Left forelimb (tissue), 1 donor: ENCODE results near the gene LMF1.
"Not testable (repeated sequence)": the region's sequence is repeated elsewhere in the genome, so short reads cannot be mapped to it uniquely, and the experiment has no call there.

Experiments used
- DNase-seq: peaks from one replicate; pipeline ENCODE4 v3.0.0-alpha.2; 2018; ENCODE audit warnings: low spot score

LMF1 gene

DNA sequence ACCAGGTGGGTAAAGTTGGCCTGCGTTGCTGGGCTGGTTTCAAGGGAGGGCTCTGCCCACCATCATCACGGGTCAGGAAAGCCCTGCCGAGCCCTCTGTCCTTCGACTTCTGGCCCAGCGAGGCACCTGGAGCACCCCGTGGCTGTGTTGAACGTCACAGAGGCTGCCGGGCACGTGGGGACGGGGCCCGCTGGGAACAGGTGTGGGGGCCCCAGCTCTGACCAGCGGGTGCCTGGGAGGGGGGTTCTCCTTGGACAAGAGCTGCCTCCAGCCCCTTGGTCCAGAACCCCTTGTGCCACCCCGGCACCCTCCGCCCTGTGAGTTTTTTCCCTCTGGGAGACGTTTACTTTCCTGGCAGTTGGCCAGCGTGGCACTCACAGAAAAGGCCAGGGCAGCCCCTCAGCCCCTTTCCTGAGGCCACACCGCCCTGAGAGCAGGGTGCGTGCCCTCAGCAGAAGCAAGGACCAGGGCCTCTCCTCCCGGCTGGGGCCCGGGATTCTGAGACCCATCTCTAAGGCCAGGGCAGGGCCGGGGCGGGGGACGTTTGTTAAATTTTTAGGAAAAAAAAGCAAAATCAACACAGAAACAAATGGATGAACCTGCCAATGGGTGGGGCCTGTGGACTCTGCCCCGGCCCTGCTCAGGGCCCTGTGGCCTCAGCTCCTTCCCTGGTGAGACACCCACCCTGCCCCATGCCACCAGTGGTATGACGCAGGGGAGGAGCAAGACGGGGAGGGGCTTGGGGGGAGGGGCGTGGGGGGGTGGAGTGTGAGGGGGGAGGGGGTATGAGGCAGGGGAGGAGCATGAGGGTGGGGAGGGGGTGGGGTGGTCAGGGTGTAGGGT is 139.0 kb downstream of the LMF1 start:
- no peak for DNase-seq

GRCh38 chr16:830871-831570 is 139.8 kb downstream of the LMF1 start:
- no peak for DNase-seq

DNA sequence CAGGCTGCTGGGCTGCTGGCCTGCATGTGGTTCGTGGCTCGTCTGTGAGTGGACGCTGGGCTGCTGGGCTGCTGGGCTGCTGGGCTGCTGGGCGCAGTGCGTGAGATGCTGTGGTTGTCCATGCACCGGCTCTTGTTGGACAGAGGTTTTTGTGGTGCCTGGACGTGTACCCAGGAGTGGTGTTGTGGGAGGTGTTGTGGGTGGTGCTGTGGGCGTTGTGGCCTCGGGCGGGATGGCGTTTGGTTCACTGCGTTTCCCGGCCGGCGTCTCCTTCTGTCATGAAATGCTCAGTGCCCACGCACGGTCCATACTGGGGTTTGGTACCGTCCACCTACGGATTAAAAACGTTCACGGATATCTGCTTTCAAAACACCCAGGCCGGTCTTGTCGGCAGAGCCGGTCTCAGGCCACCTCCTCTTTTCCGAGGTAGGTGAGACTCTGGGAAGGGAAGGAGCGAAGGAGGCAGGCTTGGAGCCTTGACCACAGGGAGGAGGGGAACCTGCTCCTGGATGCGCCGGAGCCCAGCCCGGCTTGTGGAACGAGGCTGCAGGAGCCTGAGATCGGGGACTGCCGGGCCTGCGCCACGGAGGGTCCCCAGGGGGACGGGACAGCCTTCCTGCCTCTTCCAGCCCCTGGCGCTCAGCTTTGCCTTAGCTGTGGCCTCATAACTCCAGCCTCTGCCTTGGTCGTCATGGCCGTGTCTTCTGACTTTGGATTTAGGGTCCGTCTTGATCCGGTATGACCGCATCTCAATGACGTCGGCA is 140.5 kb downstream of the LMF1 start:
- DNase-seq, result no peak

DNA sequence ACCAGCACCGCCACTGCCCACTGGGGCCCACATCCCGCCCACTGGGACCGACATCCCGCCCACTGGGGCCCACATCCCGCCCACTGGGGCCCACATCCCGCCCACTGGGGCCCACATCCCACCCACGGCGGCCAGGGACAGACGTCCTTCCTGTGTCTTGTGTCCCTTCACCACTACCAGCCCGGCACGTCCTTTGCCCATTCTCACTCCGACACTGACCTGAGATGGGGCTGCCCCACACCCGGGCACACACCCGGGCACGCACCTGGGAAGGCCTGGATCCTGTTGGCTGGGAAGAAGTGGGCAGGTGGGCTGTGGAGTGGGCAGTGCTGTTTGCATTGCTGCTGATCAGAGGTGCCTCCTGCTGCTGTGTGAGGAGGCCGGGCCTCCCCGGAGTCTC is 141.9 kb downstream of the LMF1 start:
- no peak for DNase-seq

DNA sequence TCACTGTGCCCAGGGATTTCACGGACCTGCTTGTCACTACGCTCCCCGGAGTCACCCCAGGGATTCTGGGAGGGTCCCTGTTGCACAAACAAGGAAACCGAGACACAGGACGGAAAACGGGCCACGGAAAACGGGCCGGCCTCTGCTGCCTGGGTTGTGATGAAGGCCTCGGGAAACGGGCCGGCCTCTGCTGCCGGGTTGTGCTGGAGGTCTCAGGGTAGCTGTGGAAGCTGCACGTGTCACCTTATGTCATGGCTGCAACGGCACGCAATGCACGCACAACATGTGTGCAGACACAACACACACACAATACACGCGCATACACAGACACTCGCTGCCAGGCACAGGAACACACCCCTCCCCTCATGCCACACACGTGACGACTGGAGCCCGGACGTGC is 143.3 kb downstream of the LMF1 start:
- DNase-seq, result no peak

DNA sequence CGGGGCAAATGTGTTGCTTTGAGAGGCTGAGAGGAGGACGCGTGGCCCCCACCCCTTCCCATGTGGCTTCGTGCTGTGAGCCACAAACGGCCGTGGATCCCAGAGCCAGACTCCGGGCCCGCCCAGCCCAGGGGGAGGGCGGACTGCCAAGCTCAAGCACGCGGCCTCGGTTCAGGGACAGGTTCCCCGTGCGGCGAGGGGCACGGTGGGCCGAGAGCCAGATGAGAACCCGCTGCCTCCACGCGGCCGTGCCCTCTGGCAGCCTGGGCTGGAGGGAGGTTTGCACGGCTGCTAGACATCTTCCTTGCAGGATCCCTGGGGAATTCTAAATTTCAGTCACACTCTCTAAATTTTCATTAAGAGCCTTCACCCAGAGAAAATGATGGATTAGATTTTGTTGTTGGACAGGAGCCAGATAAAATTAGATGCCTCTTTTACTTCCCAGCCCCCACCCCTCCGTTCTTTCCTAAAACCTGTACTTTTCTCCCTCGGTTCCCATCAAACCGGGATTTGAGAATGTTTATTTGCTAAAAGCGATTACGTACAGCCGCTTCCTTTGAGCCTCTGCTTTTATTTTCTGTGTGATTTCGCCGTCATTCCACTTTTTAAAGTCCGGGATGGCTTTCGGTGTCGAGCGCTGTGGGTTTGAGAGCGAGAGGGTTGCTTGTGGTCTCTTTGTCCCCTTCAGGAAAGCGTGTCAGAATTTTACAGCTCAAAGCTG is 145.3 kb downstream of the LMF1 start:
- peak; percentile 83 for DNase-seq

- no peak for DNase-seq
Measured at GRCh38 chr16:824601-825000, 146.2 kb downstream of the LMF1 start.

DNA sequence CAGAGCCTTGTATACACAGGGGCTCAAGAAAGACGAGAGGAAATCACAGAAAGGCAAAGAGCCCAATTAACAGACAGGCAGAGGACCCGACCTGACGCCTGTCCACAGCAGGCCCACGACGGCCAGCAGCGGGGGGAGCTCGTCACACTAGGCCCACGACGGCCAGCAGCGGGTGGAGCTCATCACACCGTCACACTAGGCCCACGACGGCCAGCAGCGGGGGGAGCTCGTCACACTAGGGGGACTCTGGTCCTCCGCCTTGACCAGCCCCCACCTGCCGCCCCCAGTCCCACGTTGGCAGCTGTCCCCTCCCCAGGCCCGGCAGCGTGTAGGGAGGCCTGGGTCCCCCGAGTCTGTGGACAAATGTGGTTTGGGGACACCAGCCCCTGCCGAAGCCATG is 146.6 kb downstream of the LMF1 start:
- DNase-seq, result no peak

GRCh38 chr16:822909-823297 is 147.9 kb downstream of the LMF1 start:
- DNase-seq, result no peak

DNA sequence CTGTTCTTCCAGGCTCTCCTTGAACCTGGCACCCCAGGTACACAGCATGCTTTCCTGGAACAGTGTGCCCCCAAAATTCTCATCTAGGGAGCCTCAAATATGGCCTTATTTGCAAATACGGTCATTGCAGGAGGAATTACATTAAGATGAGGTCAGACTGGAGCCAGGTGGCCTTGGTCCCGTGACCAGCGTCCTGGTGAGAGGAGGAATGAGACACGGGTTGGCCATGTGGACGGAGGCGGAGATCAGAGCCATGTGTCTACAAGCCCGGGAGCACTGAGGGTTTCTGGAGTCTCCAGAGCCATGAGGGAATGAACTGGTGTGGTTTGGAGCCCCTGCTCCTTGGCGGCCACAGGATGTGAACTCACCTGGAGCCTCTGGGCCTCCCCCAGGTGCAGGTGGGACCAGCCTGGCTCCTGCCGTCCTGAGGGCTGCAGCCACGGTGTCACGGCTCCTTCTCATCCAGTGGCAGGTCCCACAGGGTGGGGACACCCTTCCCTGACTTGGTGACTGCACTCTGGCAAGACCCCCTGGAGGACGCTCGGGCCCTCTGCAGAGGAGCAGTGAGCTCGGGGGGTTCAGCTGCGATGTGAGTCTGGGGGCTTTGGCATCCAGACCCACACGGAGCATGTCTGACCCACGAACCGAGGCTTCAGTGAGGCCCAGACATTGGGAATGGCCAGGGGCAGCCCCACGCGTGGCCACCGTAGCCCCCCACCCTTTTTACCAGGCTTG is 148.4 kb downstream of the LMF1 start:
- DNase-seq, result no peak

GRCh38 chr16:821751-822150 is 149.0 kb downstream of the LMF1 start:
- no peak for DNase-seq

GRCh38 chr16:820748-821147 is 150.0 kb downstream of the LMF1 start:
- DNase-seq, result no peak

DNA sequence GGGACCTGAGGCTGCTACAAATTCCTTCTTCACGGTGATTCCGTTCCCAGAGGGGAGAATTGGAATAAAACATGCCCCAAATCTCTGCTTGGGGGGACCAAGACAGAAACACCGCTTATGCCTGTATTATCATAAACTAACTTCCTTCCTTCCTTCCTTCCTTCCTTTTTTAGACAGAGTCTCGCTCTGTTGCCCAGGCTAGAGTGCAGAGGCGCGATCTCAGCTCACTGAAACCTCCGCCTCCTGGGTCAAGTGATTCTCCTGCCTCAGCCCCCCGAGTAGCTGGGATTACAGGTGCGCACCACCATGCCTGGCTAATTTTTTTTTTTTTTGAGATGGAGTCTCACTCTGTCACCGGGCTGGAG is 150.8 kb downstream of the LMF1 start:
- not testable (repeated sequence) for DNase-seq

DNA sequence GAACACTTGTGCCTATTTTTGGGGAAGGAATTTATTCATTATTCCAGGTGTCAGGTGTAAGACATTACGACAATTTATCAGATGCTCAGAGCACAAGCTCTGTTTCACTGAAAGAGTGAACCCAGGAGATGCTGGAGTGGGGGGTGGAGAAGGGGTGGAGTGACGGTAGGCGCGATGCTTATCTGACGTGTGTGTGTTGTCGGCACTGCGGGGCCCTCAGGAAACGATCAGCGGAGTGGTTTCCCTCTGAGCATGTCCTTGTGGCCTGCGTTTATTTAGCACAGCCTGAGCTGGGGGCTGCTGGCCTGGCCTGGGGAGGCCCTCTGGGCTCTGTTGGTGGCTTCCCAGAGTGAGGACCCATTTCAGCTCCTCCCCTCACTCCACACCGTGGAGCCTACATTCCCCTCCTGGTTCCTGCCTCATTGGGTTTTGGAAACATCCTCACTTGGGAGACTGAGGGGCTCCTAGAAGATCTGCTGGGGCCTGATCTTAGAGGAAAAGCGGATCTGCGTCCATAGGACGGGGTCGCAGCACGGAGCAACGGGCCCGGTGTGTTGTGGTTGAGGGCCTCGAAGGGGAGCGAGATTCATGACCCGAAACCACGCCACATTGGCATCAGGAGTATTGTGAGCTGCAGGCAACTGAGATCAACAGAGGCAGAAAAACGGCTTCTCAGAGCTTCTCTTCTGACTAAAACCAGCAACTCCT is 151.3 kb downstream of the LMF1 start:
- DNase-seq, result no peak

DNA sequence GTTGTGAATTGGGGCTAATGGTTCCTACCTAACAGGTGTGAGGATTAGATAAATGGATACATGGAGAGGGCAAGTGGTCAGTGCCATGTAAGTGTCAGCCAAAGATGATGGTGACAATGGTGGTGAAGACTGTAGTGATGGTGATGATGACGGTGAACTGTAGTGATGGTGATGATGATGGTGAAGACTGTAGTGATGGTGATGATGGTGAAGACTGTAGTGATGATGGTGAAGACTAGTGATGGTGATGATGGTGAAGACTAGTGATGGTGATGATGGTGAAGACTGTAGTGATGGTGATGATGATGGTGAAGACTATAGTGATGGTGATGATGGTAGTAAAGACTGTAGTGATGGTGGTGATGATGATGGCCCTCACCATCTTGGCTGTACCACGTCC is 152.2 kb downstream of the LMF1 start:
- no peak for DNase-seq

DNA sequence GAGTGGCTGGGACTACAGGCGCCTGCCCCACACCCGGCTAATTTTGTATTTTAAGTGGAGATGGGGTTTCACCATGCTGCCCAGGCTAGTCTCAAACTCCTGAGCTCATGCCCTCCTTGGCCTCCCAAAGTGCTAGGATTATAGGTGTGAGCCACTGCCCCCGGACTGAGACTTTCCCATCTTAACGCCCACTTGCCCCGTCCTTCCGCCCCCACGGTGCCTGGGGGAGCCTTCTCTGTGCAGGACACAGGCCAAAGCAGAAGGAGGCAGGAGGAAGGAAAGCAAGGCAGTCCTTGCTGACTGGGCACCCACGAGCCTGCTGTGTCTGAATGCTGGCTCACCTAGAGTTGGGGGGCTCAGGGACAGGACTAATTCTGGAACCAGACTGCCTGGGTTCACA is 152.7 kb downstream of the LMF1 start:
- DNase-seq, result no peak

- DNase-seq, result no peak
Measured at GRCh38 chr16:817001-817906, 153.5 kb downstream of the LMF1 start.

DNA sequence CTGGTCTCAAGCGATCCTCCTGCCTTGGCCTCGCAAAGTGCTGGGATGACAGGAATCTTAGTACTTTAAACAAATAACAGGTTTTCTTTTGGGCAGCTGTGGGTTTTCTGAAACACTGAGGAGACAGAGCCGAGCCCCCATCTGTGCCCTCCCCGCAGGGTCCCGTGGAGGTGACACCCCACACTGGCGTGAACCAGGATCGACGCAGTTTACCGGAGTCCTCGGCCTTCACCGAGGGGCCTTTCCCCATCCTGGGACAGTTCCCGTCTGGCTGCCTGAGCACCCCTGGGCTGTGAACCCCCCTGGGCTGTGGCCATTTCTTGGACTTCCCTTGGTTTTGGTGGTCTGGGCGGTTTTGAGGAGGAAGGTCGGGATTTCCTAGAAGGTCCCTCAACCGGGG is 154.9 kb downstream of the LMF1 start:
- DNase-seq, result no peak

DNA sequence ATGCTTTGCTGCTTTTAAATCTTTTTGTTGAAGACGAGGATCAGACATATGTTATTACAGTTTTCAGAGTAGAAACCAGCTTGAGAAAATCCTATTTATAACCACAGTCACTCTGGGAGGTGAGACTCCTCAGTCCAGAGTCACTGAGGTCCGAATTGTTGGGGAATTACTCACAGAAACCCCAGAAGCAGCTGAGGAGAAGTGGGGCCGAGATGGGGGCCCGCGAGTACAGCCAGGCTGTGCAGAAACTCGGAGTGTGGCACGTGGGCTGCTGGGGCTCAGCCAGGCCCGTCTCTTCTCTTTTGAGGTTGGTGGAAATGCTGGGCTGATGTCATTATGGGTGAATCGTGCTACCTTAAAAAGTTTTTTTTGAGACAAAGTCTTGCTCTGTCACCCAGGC is 155.8 kb downstream of the LMF1 start:
- no peak for DNase-seq

DNA sequence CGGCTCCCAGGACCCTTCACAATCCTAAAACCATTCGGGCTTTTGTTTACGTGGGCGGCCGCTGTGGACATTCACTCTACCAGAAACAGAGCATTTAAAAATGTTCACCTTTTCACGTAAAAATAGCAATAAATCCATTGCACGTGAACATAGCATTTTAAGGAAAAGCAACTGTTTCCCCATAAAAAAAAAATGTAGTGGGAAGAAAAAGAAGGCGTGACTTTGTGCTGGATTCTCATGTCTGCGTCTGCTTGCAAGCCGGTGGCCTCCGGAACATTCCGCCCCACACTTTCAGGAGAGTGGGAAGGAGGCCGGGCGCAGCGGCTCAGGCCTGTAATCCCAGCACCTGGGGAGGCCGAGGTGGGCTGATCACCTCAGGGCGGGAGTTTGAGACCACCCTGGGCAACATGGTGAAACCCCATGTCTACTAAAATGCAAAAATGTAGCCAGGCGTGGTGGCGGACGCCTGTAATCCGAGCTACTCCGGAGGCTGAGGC is 156.8 kb downstream of the LMF1 start:
- DNase-seq, result no peak
